GM21528 (cell line): ENCODE data around the gene TRMT61A.

Experiments used
- ATAC-seq: cut with Tn5 transposase; IDR thresholded peaks from one replicate; pipeline ENCODE4 v1.9.1; 2021; ENCODE audit warnings: mild to moderate bottlenecking, moderate library complexity; ENCODE audit not compliant: unreplicated experiment, low FRiP score

The TRMT61A gene

GRCh38 chr14:103545915-103546651, 17.1 kb downstream of the TRMT61A start:
- ATAC-seq, result no peak

DNA sequence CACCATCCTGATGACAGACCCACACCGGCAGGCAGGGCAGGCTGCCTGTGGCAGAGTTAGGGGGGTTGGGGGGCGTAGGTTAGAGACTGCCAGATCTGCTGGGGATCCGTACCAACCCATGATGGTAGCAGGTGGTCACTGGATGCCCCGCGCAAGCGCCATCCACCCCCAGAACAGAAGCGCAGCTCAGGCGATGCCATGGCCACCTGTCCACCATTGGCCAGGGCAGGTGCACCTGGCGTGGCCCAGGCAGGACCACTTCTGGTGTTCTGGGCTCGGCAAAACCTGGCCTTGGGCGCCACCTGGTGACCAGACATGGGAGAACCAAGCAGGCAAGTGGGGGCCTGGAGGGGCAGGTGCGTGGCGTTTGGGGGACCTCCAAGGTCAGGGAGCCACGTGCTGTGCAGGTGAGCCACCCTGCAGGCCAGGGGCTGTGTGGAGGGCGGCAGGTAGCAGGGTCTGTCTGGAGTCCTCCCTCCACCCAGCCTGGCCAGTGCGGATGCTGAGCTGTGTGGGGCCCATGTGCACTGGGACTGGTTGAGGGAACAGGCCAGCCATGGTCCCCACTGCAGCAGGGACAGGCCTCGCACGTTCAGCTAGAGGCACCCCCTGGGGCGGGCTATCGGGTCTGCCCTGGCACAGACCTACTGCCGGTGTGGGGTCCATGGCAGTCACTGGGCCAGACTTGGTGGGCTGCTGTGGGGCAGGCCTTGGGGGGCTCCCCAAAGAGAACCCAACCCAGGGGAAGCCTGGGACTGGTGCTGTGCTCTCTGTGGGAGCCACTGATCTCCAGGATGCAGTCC, 17.9 kb downstream of the TRMT61A start:
- no peak for ATAC-seq

GRCh38 chr14:103547455-103547940, 18.5 kb downstream of the TRMT61A start:
- no peak for ATAC-seq

- no peak for ATAC-seq
Observed at GRCh38 chr14:103547941-103548462, 19.0 kb downstream of the TRMT61A start.

DNA sequence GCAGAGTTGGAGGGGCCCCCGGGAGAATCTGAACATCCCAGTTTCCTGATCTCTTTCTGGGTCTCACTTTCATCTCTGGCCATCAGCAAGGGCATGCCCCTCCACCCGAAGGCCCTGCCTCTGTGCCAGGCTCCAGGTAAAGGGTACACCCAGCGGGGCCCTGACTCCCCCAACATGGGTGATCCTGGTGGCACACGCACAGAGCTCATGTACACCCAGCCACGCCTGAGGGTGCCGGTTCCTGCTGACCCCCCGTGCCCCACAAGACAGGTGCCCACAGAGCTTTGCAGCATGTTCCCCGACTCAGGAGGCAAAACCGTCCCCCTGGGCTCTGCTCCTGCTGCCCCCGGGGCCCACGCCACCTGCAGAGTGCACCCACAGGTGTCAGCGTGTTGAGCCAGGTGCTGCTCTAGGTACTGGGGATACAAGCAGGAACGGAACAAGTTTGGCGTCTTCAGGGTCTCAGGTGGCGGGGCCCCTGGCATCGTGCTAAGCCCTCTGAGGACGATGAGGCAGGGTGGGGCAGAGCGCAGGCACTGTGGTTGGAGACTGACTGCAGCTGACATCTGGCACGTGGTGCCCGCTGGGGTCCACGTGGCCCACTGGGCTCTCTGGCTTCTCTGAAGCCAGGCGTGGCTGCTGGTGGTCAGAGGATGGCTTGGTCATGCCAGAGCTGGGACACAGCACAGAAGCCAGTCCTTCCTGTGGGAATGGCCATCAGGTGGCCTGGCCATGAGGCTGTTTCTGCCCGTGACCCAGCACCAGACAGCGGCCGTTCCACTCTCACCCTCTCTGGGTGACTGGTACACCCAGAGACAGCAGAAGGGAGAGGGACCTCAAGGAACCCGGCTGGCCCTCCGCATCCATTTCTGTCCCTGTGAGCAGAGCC, 19.7 kb downstream of the TRMT61A start:
- no peak for ATAC-seq

GRCh38 chr14:103549361-103550311, 20.6 kb downstream of the TRMT61A start:
- no peak for ATAC-seq

DNA sequence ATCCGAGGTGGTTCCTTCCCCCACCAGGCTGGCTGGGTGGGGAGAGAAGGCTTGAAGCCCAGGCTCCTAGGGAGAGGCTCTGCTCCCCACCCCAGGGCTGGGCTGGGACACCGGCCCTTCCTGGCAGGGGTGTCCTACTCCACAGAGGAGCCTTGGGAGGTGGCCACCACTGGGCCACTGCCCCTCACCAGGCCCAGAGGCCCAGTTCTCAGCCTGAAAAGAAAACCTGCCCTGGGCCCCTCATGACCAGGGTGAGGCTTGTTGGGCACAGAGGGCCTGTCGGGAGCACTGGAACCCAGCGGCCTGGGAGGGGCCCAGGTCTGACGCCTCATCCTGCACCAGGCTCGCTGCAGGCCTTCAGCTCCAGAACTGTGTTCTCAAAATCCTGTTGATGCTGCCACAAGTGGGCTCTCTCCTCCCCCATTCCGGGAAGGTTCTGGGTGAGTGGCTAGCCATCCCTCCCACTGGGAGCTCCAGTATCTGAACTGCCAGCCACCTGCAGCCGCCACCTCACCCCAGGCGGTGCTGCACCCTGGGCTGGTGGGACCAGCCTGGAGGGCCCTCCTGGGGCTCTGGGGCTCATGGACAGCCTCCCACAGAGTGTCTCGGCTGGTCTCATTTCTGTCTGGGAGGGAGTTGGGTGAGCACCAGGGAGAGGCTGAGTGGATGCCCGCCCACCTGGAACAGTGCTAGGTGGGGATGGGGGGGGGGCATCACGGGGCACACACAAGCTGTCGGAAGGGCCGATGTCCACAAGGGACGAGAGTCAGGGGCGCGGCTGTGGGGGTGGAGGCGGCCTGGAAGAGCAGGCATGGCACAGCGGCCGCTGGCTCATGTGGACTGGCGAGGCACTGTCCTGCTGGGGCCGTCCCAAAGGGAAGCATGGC, 21.7 kb downstream of the TRMT61A start:
- ATAC-seq, result no peak

GRCh38 chr14:103551338-103551762, 22.4 kb downstream of the TRMT61A start:
- no peak for ATAC-seq

- no peak for ATAC-seq
Observed at GRCh38 chr14:103552011-103552845, 23.2 kb downstream of the TRMT61A start.

- ATAC-seq, result no peak
Observed at GRCh38 chr14:103552846-103553210, 23.8 kb downstream of the TRMT61A start.

GRCh38 chr14:103555559-103556337, 26.8 kb downstream of the TRMT61A start:
- no peak for ATAC-seq

- no peak for ATAC-seq
Observed at GRCh38 chr14:103556946-103557758, 28.2 kb downstream of the TRMT61A start.

GRCh38 chr14:103558071-103558882, 29.3 kb downstream of the TRMT61A start:
- no peak for ATAC-seq

DNA sequence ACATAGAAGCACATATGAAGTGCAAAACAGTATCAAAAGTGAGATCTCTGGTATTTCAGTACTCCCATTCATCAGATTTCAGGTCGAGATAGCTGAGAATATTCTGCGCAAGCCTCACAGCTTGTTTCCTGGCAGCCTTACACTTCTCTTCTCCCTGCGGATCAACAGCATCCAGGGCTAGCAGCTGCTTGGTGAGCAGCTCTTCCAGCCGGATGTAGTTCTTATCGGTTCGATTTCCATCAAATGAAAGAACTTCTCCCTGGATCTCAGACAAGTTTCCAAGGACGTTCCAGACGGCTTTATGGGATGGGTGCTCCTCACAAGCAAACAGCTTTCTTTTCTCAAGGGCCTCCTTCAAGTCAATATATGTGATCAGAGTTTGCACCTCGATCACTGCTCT, 30.8 kb downstream of the TRMT61A start:
- ATAC-seq, result no peak

DNA sequence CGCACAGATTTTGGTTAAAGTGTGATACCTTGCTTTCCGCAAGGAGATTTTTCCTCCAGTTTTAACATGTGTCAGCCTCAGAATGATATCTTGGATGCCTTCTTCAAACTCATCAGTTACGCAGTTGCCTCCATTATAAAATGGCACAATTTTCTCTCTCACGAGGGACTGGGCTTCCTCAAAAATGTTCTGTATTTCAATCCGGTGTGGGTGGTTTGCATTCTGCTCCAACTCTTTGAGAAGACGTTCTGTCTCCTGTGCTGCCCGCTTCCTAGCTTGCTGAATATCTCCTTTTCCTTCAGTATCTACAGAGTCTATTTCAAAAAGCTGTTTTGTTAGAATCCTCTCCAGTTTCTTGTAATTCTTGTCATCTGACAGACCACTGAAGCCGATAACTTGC, 31.7 kb downstream of the TRMT61A start:
- ATAC-seq, result no peak
